Vagina (tissue), 2 donors: ENCODE results near the gene SERTAD2. TPM values are rescaled to one million over a fixed set of nuclear protein-coding genes. Genes with fewer than 3 reads are reported as not detected.

ENCODE experiments used
- DNase-seq, 2 donors: peaks; one replicate each; pipeline ENCODE4 v3.0.0-alpha.2; 2017; ENCODE audit errors: extremely low spot score in 2 of 2
- H3K27ac ChIP-seq: fragments of 200-600 bp; sonication (generic); one replicate; pipeline ENCODE4 v1.5.1; 2019
- H3K27me3 ChIP-seq: fragments of 200-600 bp; sonication (generic); one replicate; pipeline ENCODE4 v1.5.1; 2019
- H3K36me3 ChIP-seq, 2 donors: fragments of 200-600 bp; sonication (generic); one replicate each; pipeline ENCODE4 v1.5.1; 2017 to 2019
- H3K4me1 ChIP-seq: fragments of 200-600 bp; sonication (generic); one replicate; pipeline ENCODE4 v1.5.1; 2019
- H3K4me3 ChIP-seq, 2 donors: fragments of 200-600 bp; sonication (generic); 1 replicate in 1 of 2; 2 replicates in 1 of 2; pipeline ENCODE4 v1.5.1; 2016 to 2019
- H3K9me3 ChIP-seq: fragments of 200-600 bp; sonication (generic); one replicate; pipeline ENCODE4 v1.5.1; 2019
- POLR2A ChIP-seq, 2 donors: fragments of 450-650 bp; IDR thresholded peaks; one replicate each; pipeline ENCODE4 v1.6.1; 2017; ENCODE audit warnings: antibody characterized with exemption in 2 of 2, mild to moderate bottlenecking in 2 of 2, moderate library complexity in 2 of 2
- POLR2AphosphoS5 ChIP-seq, 2 donors: sonication (generic); formaldehyde crosslinking; IDR thresholded peaks; one replicate each; pipeline ENCODE4 v1.9.0; 2017; ENCODE audit warnings: antibody characterized with exemption in 2 of 2, mild to moderate bottlenecking in 2 of 2, low read depth in 1 of 2; ENCODE audit not compliant: insufficient read depth in 1 of 2
- intact Hi-C: fragments of 100-400 bp; cut with DNase I; formaldehyde crosslinking; loops from one replicate; pipeline ENCODE4 v1.15.1; 2023
- total RNA-seq: library from RNA; depleted of rRNA; stranded (reverse); fragments of >200 nt; gene quantifications from one replicate; pipeline ENCODE4 v1.2.3, GENCODE V29; 2016
- TF ChIP-seq, protein P1 (sequence below), 3 experiments: fragments of 450-650 bp in 2 of 3; fragments of 200-600 bp in 1 of 3; sonication (generic) in 1 of 3; IDR thresholded peaks; one replicate each; pipeline ENCODE4 v1.5.1; 2017 to 2019; ENCODE audit warnings: antibody characterized with exemption in 3 of 3, mild to moderate bottlenecking in 2 of 3, moderate library complexity in 2 of 3

The SERTAD2 gene
- total RNA-seq, 1 donor from 2014 or later, result 19.2 TPM

DNA sequence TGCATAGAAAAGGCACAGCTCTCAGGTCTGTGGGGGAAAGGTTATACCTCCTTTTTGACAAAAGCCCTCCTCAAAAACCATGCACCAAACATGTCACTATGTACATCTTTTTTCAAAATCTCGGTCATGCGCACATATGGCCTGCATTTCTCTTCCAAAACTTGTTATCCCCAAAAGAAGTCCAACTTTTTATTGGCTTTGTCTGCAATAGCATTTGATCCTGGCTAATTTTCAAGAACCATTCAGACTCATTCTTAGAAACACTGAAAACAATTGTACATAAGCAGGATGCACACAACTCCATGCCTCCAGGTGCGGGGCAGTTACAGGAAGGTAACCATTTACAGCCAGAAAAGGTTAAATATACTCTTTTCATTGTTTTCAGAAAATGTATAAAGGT is 21.9 kb downstream of the SERTAD2 start:
- Histone ChIP-seq H3K27me3 (no peaks in the 10 kb centered on the region), H3K36me3 (peaks cover 0 to 11% of the 10 kb centered on the region in 2 donors), H3K4me3 (no peak overlapping the region), H3K27ac (no peak overlapping the region), H3K9me3 (no peaks in the 10 kb centered on the region), H3K4me1 (peaks cover 72% of the 10 kb centered on the region)
- peak in 1 of 2 donors; percentile 2 for DNase-seq
- intact Hi-C loops, result no loop called here
- no peak for TF ChIP-seq POLR2AphosphoS5 (IDR thresholded peaks at IDR 0.05; ENCODE audit: insufficient read depth in 1 of 2, low read depth in 1 of 2)
- TF ChIP-seq POLR2A (IDR thresholded peaks at IDR 0.05), result no peak
- TF ChIP-seq, protein P1, sequence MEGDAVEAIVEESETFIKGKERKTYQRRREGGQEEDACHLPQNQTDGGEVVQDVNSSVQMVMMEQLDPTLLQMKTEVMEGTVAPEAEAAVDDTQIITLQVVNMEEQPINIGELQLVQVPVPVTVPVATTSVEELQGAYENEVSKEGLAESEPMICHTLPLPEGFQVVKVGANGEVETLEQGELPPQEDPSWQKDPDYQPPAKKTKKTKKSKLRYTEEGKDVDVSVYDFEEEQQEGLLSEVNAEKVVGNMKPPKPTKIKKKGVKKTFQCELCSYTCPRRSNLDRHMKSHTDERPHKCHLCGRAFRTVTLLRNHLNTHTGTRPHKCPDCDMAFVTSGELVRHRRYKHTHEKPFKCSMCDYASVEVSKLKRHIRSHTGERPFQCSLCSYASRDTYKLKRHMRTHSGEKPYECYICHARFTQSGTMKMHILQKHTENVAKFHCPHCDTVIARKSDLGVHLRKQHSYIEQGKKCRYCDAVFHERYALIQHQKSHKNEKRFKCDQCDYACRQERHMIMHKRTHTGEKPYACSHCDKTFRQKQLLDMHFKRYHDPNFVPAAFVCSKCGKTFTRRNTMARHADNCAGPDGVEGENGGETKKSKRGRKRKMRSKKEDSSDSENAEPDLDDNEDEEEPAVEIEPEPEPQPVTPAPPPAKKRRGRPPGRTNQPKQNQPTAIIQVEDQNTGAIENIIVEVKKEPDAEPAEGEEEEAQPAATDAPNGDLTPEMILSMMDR (IDR thresholded peaks at IDR 0.05), result no peak

GRCh38 chr2:64630752-64631151 is 23.0 kb downstream of the SERTAD2 start:
- H3K4me3 ChIP-seq, result no peak overlapping the region
- intact Hi-C loops, result no loop called here
- TF ChIP-seq, protein P1 (IDR thresholded peaks at IDR 0.05), result no peak
- TF ChIP-seq POLR2A (IDR thresholded peaks at IDR 0.05) (no peak), POLR2AphosphoS5 (IDR thresholded peaks at IDR 0.05; ENCODE audit: insufficient read depth in 1 of 2, low read depth in 1 of 2) (no peak)
- peaks cover 0 to 11% of the 10 kb centered on the region in 2 donors for H3K36me3 ChIP-seq
- no peak overlapping the region for H3K27ac ChIP-seq
- no peaks in the 10 kb centered on the region for H3K9me3 ChIP-seq
- peak in 1 of 2 donors; percentile 69 for DNase-seq
- H3K4me1 ChIP-seq, result peaks cover 69% of the 10 kb centered on the region
- H3K27me3 ChIP-seq, result no peaks in the 10 kb centered on the region

- Histone ChIP-seq H3K4me3 (no peak overlapping the region), H3K27me3 (no peaks in the 10 kb centered on the region), H3K9me3 (no peaks in the 10 kb centered on the region), H3K36me3 (peaks cover 0 to 6% of the 10 kb centered on the region in 2 donors), H3K4me1 (peaks cover 65% of the 10 kb centered on the region), H3K27ac (no peak overlapping the region)
- intact Hi-C loops, result no loop called here
- TF ChIP-seq, protein P1 (IDR thresholded peaks at IDR 0.05), result no peak
- no peak for TF ChIP-seq POLR2A (IDR thresholded peaks at IDR 0.05)
- TF ChIP-seq POLR2AphosphoS5 (IDR thresholded peaks at IDR 0.05; ENCODE audit: insufficient read depth in 1 of 2, low read depth in 1 of 2), result no peak
- no peak for DNase-seq
Observed at GRCh38 chr2:64629875-64630274, 23.8 kb downstream of the SERTAD2 start.

- Histone ChIP-seq H3K4me1 (peaks cover 60% of the 10 kb centered on the region), H3K4me3 (no peak overlapping the region), H3K9me3 (no peaks in the 10 kb centered on the region), H3K27ac (no peak overlapping the region), H3K36me3 (peaks cover 0 to 1% of the 10 kb centered on the region in 2 donors), H3K27me3 (no peaks in the 10 kb centered on the region)
- TF ChIP-seq POLR2A (IDR thresholded peaks at IDR 0.05) (no peak), POLR2AphosphoS5 (IDR thresholded peaks at IDR 0.05; ENCODE audit: insufficient read depth in 1 of 2, low read depth in 1 of 2) (no peak)
- TF ChIP-seq, protein P1 (IDR thresholded peaks at IDR 0.05), result no peak
- DNase-seq, result peak in 1 of 2 donors; percentile 86
- intact Hi-C loops, result no loop called here
Observed at GRCh38 chr2:64629329-64629781, 24.4 kb downstream of the SERTAD2 start.
